Activated CD4-positive, alpha-beta T cell treated with anti-CD3 and anti-CD28 coated beads, Interleukin-2, amount 50 U/mL, for 48 hours (primary cell): Measurements from ENCODE around the gene PPIL4.

ENCODE experiments used
- DNase-seq, 2 experiments: peaks; one replicate each; pipeline ENCODE4 v3.0.0-alpha.2; 2020

The PPIL4 gene

GRCh38 chr6:149457316-149457884 lies 88.4 kb downstream of the PPIL4 start:
- no peak for DNase-seq

- DNase-seq, result no peak
Observed at GRCh38 chr6:149456311-149457021, 89.4 kb downstream of the PPIL4 start.

GRCh38 chr6:149455031-149455732 lies 90.7 kb downstream of the PPIL4 start:
- DNase-seq, result no peak
